Neural cell (in vitro differentiated cells): Measurements from ENCODE around the gene NKD2. TPM values are rescaled to one million over a fixed set of nuclear protein-coding genes. Genes with fewer than 3 reads are reported as not detected.

Experiments used
- H2AFZ ChIP-seq: fragments of 200-600, 300-800 bp; sonication (generic), shearing (Covaris generic); 2 replicates; pipeline ENCODE4 v1.6.0; 2014; ENCODE audit warnings: low read depth, mild to moderate bottlenecking, antibody characterized with exemption, low read length, moderate library complexity
- H3F3A ChIP-seq: fragments of 200-600 bp; shearing (Covaris generic); 2 replicates; pipeline ENCODE4 v1.6.1; 2016; ENCODE audit warnings: mild to moderate bottlenecking, moderate library complexity, mixed read lengths, antibody characterized with exemption, low read length; ENCODE audit not compliant: insufficient read depth, poor library complexity, severe bottlenecking
- H3K27ac ChIP-seq: fragments of 200-600, 300-800 bp; sonication (generic), shearing (Covaris generic); 2 replicates; pipeline ENCODE4 v1.5.1; 2014; ENCODE audit warnings: mild to moderate bottlenecking, low read length, moderate library complexity
- H3K27me3 ChIP-seq: fragments of 300-800, 200-600 bp; sonication (generic), shearing (Covaris generic); 2 replicates; pipeline ENCODE4 v1.6.0; 2014; ENCODE audit warnings: mild to moderate bottlenecking, low read depth, low read length, moderate library complexity; ENCODE audit not compliant: insufficient read depth
- H3K36me3 ChIP-seq: fragments of 300-800, 200-600 bp; sonication (generic), shearing (Covaris generic); 2 replicates; pipeline ENCODE4 v1.5.1; 2014; ENCODE audit warnings: mild to moderate bottlenecking, antibody characterized with exemption, low read length, moderate library complexity; ENCODE audit not compliant: insufficient read depth
- H3K4me2 ChIP-seq: fragments of 300-800, 200-600 bp; sonication (generic), shearing (Covaris generic); 2 replicates; pipeline ENCODE4 v1.6.0; 2014; ENCODE audit warnings: mild to moderate bottlenecking, low read length
- H3K4me3 ChIP-seq: fragments of 300-800, 200-600 bp; sonication (generic), shearing (Covaris generic); 2 replicates; pipeline ENCODE4 v1.5.1; 2014; ENCODE audit warnings: mild to moderate bottlenecking, low read length, moderate library complexity
- H3K79me2 ChIP-seq: fragments of 200-600 bp; shearing (Covaris generic); replicated peaks from 2 replicates; pipeline ENCODE4 v1.6.0; 2014; ENCODE audit warnings: mild to moderate bottlenecking, low read length, moderate library complexity; ENCODE audit not compliant: insufficient read depth
- H3K9ac ChIP-seq: fragments of 300-800, 200-600 bp; sonication (generic), shearing (Covaris generic); 2 replicates; pipeline ENCODE4 v1.6.1; 2016; ENCODE audit warnings: mild to moderate bottlenecking, low read length, mixed read lengths
- H3K9me2 ChIP-seq: fragments of 200-600 bp; shearing (Covaris generic); 2 replicates; pipeline ENCODE4 v1.6.1; 2016; ENCODE audit warnings: mild to moderate bottlenecking, low read length, mixed read lengths; ENCODE audit not compliant: insufficient read depth
- H3K9me3 ChIP-seq: fragments of 200-600, 300-800 bp; sonication (generic), shearing (Covaris generic); 2 replicates; pipeline ENCODE4 v1.6.1; 2016; ENCODE audit warnings: mild to moderate bottlenecking, mixed run types, low read length, moderate library complexity, mixed read lengths
- H4K20me1 ChIP-seq: fragments of 200-600 bp; shearing (Covaris generic); 2 replicates; pipeline ENCODE4 v1.6.1; 2016; ENCODE audit warnings: mild to moderate bottlenecking, mixed run types; ENCODE audit not compliant: insufficient read depth
- CTCF ChIP-seq: fragments of 450-650 bp; IDR thresholded peaks from 2 replicates; pipeline ENCODE4 v1.5.1; 2014; ENCODE audit warnings: antibody characterized with exemption, mild to moderate bottlenecking, moderate library complexity; ENCODE audit not compliant: poor library complexity, severe bottlenecking
- EP300 ChIP-seq: fragments of 450-650 bp; conservative IDR thresholded peaks from 2 replicates; pipeline ENCODE4 v1.6.1; 2014; ENCODE audit warnings: antibody characterized with exemption, mild to moderate bottlenecking, moderate library complexity; ENCODE audit not compliant: poor library complexity, severe bottlenecking
- EZH2 ChIP-seq: fragments of 200-600, 300-800 bp; shearing (Covaris generic), sonication (generic); IDR thresholded peaks from 2 replicates; pipeline ENCODE4 v1.6.1; 2014; ENCODE audit warnings: antibody characterized with exemption, low read length, borderline replicate concordance, mild to moderate bottlenecking; ENCODE audit not compliant: insufficient read depth, poor library complexity, severe bottlenecking
- MXI1 ChIP-seq: fragments of 450-650 bp; conservative IDR thresholded peaks from 2 replicates; pipeline ENCODE4 v1.6.1; 2014; ENCODE audit warnings: antibody characterized with exemption, mild to moderate bottlenecking; ENCODE audit not compliant: poor library complexity, severe bottlenecking
- POLR2AphosphoS5 ChIP-seq: IDR thresholded peaks from 2 replicates; pipeline ENCODE4 v1.6.1; 2012
- RAD21 ChIP-seq: fragments of 450-650 bp; conservative IDR thresholded peaks from 2 replicates; pipeline ENCODE4 v1.6.1; 2014; ENCODE audit warnings: antibody characterized with exemption, mild to moderate bottlenecking, moderate library complexity
- REST ChIP-seq: IDR thresholded peaks from 2 replicates; pipeline ENCODE4 v1.6.1; 2012; ENCODE audit warnings: borderline replicate concordance
- SMC3 ChIP-seq: fragments of 450-650 bp; conservative IDR thresholded peaks from 2 replicates; pipeline ENCODE4 v1.6.1; 2014; ENCODE audit warnings: antibody characterized with exemption, mild to moderate bottlenecking, moderate library complexity; ENCODE audit not compliant: poor library complexity
- TAF1 ChIP-seq: IDR thresholded peaks from 2 replicates; pipeline ENCODE4 v1.6.1; 2012; ENCODE audit warnings: low read depth
- polyA plus RNA-seq: library from polyadenylated mRNA; depleted of rRNA; stranded (reverse); fragments of >200 nt; gene quantifications from 2 replicates; pipeline ENCODE4 v1.2.3, GENCODE V29; 2014

Gene NKD2
- polyA plus RNA-seq, 1 donor from 2014 or later, result 7.2 TPM

GRCh38 chr5:1013238-1013947, 4.8 kb downstream of the NKD2 start:
- Histone ChIP-seq H3K4me2 (no peak overlapping the region), H3K9me3 (no peaks in the 10 kb centered on the region), H3K27ac (no peak overlapping the region), H3K36me3 (no peaks in the 10 kb centered on the region), H3K4me3 (no peak overlapping the region), H3F3A (no peaks in the 10 kb centered on the region), H4K20me1 (no peaks in the 10 kb centered on the region), H3K9me2 (no peaks in the 10 kb centered on the region), H3K27me3 (peaks cover 19% of the 10 kb centered on the region), H3K9ac (no peak overlapping the region), H3K79me2 (no peaks in the 10 kb centered on the region), H2AFZ (no peak overlapping the region)
- TF ChIP-seq EP300 (no peak), CTCF (no peak), EZH2 (no peak), SMC3 (no peak), POLR2AphosphoS5 (no peak), REST (no peak), RAD21 (no peak)

GRCh38 chr5:1013948-1014301, 5.3 kb downstream of the NKD2 start:
- Histone ChIP-seq H3K36me3 (no peaks in the 10 kb centered on the region), H3K9me3 (no peaks in the 10 kb centered on the region), H3K79me2 (no peaks in the 10 kb centered on the region), H2AFZ (no peak overlapping the region), H3K4me2 (no peak overlapping the region), H3K9ac (no peak overlapping the region), H3K4me3 (no peak overlapping the region), H3K9me2 (no peaks in the 10 kb centered on the region), H3F3A (no peaks in the 10 kb centered on the region), H3K27ac (no peak overlapping the region), H3K27me3 (peaks cover 19% of the 10 kb centered on the region), H4K20me1 (no peaks in the 10 kb centered on the region)
- TF ChIP-seq REST (no peak), MXI1 (no peak), RAD21 (no peak), EZH2 (no peak), TAF1 (no peak), POLR2AphosphoS5 (no peak), EP300 (no peak)
